Measurements from ENCODE around the gene PRKN. TPM values are rescaled to one million over a fixed set of nuclear protein-coding genes. Genes with fewer than 3 reads are reported as not detected.

PRKN gene
- total and polyA plus RNA-seq, 9 of the 15 experiments (the other 6 are each of a cell fraction or from before 2014, with no cell fraction given), result 0.03 to 0.96 (median 0.15) TPM; not detected in 2

- H4K20me1 ChIP-seq (replicated peaks; ENCODE audit: control insufficient read depth, insufficient read depth, low read length), result no peaks in the 10 kb centered on the region
- H3K4me2 ChIP-seq (ENCODE audit: insufficient read depth, low read length), result no peak overlapping the region
- FAIRE-seq, result no peak
- no peaks in the 10 kb centered on the region for H3K9me1 ChIP-seq (ENCODE audit: control insufficient read depth, insufficient read depth, low read length)
- BruUV-seq (replicated peaks), result no TSS peak
- intact Hi-C loops (cut with micrococcal nuclease) (no loop called here), in situ Hi-C loops (cut with MboI) (no loop called here)
- H3K9ac ChIP-seq (ENCODE audit: insufficient read depth in 1 of 2, low read depth in 2 of 2, low read length in 2 of 2), result no peak overlapping the region
- POLR2A ChIA-PET, result no interaction called here
- H2AFZ ChIP-seq (ENCODE audit: low read depth, low read length), result no peak overlapping the region
- no peak for DNase-seq (ENCODE audit: extremely low read depth in 1 of 4, low spot score in 3 of 4)
- H3K79me2 ChIP-seq (ENCODE audit: control insufficient read depth, insufficient read depth, low read length), result no peaks in the 10 kb centered on the region
- 0% methylated on average over 2 of the region's 4 CpGs for WGBS (ENCODE audit: insufficient coverage, low coverage, missing lambda C conversion rate)
- no peaks in the 10 kb centered on the region for H3K4me1 ChIP-seq (replicated peaks in 1 of 2; ENCODE audit: control insufficient read depth in 2 of 2, insufficient read depth in 2 of 2, low read length in 2 of 2)
- no peak overlapping the region for H3K27ac ChIP-seq (ENCODE audit: extremely low read depth, low read depth, low read length)
- TF ChIP-seq PCBP2 (IDR thresholded peaks at IDR 0.05; ENCODE audit: low read depth, low read length, poor library complexity, severe bottlenecking) (peak; percentile 84), ATF4 (CRISPR knock-in tag; IDR thresholded peaks at IDR 0.05) (no peak), POLR3A (IDR thresholded peaks at IDR 0.05; ENCODE audit: borderline replicate concordance, extremely low read depth, insufficient read depth, insufficient read length) (no peak), RREB1 (CRISPR knock-in tag; IDR thresholded peaks at IDR 0.05) (no peak)
- CTCF ChIA-PET (ENCODE audit: low intra/inter-chr PET ratio), result no interaction called here
- no peak overlapping the region for H3K4me3 ChIP-seq
- ATAC-seq, result no peak
- peaks cover 26 to 33% of the 10 kb centered on the region in 2 experiments for H3K27me3 ChIP-seq (ENCODE audit: control insufficient read depth in 2 of 2, insufficient read depth in 2 of 2, low read length in 2 of 2)
- H3K36me3 ChIP-seq (ENCODE audit: control insufficient read depth, insufficient read depth, low read length), result no peaks in the 10 kb centered on the region
- H3K9me3 ChIP-seq (replicated peaks; ENCODE audit: control insufficient read depth, insufficient read depth, low read depth, low read length), result no peaks in the 10 kb centered on the region
These were observed 1274.0 kb downstream of the PRKN start for GRCh38 chr6:161453558-161453957.
